22Rv1 (cell line): ENCODE results near the gene KIF23.
"Not testable (repeated sequence)": the region's sequence is repeated elsewhere in the genome, so short reads cannot be mapped to it uniquely, and the experiment has no call there.

Source experiments
- H3K27ac ChIP-seq: fragments of 450-650 bp; 2 replicates; pipeline ENCODE4 v1.5.1; 2017
- ZFX ChIP-seq: fragments of 450-650 bp; IDR thresholded peaks from 2 replicates; pipeline ENCODE4 v1.6.1; 2017; ENCODE audit warnings: antibody characterized with exemption, borderline replicate concordance
- TF ChIP-seq, protein P1 (sequence below): fragments of 450-650 bp; IDR thresholded peaks from 2 replicates; pipeline ENCODE4 v1.5.1; 2017; ENCODE audit warnings: mild to moderate bottlenecking

The KIF23 gene

DNA sequence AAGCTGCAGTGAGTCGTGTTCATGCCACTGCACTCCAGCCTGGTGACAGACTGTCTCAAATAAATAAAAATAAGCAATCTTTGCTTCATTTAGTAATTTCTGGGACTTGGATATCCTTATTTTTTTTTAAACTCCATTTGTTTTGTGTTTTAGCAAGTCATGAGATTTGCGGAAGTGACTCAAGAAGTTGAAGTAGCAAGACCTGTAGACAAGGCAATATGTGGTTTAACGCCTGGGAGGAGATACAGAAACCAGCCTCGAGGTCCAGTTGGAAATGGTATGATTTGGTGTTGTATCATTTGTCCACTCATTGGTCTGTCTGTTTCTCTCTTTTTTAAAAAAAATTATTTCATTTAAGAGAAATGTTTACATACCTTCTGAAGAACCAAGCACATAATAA is 21.8 kb downstream of the KIF23 start:
- H3K27ac ChIP-seq: no peak overlapping the region
- TF ChIP-seq ZFX: no peak
- TF ChIP-seq, protein P1, sequence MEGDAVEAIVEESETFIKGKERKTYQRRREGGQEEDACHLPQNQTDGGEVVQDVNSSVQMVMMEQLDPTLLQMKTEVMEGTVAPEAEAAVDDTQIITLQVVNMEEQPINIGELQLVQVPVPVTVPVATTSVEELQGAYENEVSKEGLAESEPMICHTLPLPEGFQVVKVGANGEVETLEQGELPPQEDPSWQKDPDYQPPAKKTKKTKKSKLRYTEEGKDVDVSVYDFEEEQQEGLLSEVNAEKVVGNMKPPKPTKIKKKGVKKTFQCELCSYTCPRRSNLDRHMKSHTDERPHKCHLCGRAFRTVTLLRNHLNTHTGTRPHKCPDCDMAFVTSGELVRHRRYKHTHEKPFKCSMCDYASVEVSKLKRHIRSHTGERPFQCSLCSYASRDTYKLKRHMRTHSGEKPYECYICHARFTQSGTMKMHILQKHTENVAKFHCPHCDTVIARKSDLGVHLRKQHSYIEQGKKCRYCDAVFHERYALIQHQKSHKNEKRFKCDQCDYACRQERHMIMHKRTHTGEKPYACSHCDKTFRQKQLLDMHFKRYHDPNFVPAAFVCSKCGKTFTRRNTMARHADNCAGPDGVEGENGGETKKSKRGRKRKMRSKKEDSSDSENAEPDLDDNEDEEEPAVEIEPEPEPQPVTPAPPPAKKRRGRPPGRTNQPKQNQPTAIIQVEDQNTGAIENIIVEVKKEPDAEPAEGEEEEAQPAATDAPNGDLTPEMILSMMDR: no peak

DNA sequence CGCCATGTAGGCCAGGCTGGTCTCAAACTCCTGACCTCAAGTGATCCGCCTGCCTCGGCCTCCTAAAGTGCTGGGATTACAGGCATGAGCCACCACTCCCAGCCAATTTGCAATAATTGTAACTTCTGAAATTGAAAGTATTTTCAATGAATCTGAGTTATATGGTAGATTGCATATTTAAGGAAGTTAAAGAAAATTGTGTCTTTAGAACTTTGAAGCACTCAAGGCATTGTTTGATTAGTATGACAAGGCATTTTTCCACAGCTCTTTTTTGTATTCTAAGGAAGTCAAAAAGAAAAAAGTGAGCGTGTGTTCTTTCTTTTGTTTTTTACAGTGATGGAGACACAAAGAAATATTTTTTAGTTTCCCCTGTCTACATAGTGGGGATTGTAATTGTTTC is 22.8 kb downstream of the KIF23 start:
- no peak for TF ChIP-seq ZFX
- TF ChIP-seq, protein P1: no peak
- H3K27ac ChIP-seq: no peak overlapping the region

DNA sequence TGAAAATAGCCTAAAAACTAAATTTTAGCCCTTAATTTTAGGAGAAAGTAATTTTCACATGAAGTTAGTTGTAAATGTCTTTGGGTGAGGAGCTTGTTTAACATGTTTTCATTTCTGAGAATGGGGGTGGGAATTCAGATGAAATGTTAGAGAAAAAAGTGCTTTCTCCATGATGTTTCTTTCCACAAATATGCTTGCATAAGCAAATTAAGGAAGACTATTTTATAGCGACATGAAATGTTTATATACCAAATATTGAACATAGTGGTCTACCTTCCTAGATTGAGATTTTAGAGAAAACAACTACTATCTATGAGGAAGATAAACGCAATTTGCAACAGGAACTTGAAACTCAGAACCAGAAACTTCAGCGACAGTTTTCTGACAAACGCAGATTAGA is 25.5 kb downstream of the KIF23 start:
- TF ChIP-seq, protein P1: no peak
- no peak for TF ChIP-seq ZFX
- H3K27ac ChIP-seq: no peak overlapping the region

DNA sequence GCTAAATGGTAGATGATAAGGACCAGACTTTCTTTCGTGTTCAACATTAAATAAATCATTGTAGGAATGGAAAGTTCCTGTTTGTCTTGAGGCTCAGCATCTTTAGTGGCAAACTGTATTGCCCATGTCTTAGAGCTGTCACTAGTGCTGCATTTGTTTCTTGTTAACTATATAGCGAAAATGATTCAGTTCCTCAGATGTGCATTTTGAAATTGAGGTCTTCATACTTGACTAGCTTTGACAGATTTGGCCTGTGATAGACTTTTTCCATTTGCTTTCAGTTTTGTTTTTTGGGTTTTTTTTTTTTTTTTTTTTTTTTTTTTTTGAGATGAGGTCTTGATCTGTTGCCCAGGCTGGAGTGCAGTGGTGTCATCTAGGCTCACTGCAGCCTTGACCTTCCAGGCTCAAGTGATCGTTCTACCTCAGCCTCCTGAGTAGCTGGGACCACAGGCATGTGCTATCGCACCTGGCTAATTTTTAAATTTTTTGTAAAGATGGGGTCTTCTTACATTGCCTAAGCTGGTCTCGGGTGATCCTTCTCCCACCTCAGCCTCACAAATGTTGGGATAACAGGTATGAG is 29.0 kb downstream of the KIF23 start:
- H3K27ac ChIP-seq: no peak overlapping the region
- TF ChIP-seq, protein P1: no peak
- no peak for TF ChIP-seq ZFX

DNA sequence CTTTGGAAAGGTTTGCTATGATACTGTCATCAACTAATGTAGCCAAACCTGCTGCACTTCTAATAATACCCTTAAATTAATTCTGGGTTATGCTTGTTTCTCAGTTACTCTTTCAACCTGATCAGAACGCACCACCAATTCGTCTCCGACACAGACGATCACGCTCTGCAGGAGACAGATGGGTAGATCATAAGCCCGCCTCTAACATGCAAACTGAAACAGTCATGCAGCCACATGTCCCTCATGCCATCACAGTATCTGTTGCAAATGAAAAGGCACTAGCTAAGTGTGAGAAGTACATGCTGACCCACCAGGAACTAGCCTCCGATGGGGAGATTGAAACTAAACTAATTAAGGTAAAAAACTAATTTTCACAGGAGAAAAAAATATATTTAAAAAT is 30.5 kb downstream of the KIF23 start:
- no peak overlapping the region for H3K27ac ChIP-seq

DNA sequence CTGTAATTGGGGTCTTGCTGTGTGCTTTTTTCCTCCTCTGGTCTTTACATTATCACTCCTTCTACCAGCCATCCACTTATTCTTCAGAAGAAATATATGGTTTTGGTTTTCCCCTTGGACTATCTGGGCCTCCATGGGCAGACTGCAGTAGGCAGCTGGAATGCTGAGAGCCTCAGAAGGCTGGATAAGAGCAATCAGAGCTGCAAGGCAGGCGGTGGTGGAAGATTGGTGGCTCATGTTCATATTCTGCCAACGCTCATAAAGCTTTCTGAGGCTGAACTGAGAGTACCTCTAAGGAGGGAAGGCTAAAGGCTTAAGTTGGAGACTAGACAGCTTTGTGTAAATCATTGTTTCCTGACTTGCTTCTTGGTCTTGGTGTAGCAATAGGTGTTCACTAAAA is 32.8 kb downstream of the KIF23 start:
- H3K27ac ChIP-seq: no peak overlapping the region
- no peak for TF ChIP-seq ZFX
- TF ChIP-seq, protein P1: no peak

More for the DNA sequence above, 30.5 kb downstream of the KIF23 start:
- TF ChIP-seq, protein P1: no peak
- no peak for TF ChIP-seq ZFX

DNA sequence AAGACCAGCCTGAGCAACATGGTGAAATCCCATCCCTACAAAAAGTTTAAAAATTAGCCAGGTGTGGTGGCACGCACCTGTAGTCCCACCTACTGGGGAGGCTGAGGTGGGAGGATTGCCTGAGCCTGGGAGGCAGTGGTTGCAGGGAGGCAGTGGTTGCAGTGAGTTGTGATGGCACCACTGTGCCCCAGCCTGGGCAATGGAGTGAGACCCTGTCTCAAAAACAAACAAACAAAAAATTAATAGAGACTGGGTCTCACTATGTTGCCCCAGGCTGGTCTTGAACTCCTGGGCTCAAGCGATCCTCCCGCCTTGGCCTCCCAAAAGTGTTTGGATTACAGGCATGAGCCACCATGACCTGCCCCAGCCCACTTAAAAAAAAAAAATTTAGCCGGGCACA is 36.1 kb downstream of the KIF23 start:
- not testable (repeated sequence) for H3K27ac ChIP-seq
